ENCODE data around the gene INSM1.

The INSM1 gene

DNA sequence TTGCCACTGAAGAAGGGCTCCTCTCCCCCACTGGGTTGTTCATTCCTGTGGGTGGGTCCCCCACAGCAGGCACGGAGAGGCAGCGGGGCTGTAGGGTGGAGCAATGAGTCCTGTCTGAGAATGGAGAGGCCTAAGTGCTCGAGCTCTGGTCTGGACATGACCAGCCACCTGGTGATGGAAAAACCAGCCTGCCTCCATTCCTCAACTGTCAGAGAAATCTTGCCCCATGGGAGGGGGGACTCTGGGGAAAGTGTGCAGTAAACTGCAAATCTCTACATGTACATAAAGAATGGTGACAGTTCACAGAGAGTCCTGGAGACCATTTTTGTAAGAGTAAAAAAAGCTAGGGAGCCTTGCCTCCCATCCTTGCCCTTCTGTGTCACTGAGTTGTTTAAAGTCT lies 34.1 kb downstream of the INSM1 start:
- no peaks in the 10 kb centered on the region for H3F3A ChIP-seq (ENCODE audit: low read depth)
- no peaks in the 10 kb centered on the region for H3K79me2 ChIP-seq (ENCODE audit: insufficient read depth, low read length)
- H3K9me3 ChIP-seq (ENCODE audit: insufficient read depth, low read depth, low read length): no peaks in the 10 kb centered on the region
- H2AFZ ChIP-seq (ENCODE audit: low read length): no peak overlapping the region
- no peaks in the 10 kb centered on the region for H3K36me3 ChIP-seq (ENCODE audit: insufficient read depth, low read length)
- H3K4me2 ChIP-seq (ENCODE audit: low read depth, low read length, poor library complexity, severe bottlenecking): no peak overlapping the region
- no peak overlapping the region for H3K4me3 ChIP-seq (ENCODE audit: low read length, poor library complexity, severe bottlenecking)
- no peaks in the 10 kb centered on the region for H3K4me1 ChIP-seq (ENCODE audit: insufficient read depth, low read length, poor library complexity, severe bottlenecking)
- no peaks in the 10 kb centered on the region for H4K20me1 ChIP-seq (ENCODE audit: insufficient read depth, low read length, poor library complexity, severe bottlenecking)
- H3K9me2 ChIP-seq (replicated peaks; ENCODE audit: low read depth, low read length): no peaks in the 10 kb centered on the region
- no peak for TF ChIP-seq EZH2phosphoT487 (IDR thresholded peaks at IDR 0.05; ENCODE audit: borderline replicate concordance)
- TF ChIP-seq, protein P1, sequence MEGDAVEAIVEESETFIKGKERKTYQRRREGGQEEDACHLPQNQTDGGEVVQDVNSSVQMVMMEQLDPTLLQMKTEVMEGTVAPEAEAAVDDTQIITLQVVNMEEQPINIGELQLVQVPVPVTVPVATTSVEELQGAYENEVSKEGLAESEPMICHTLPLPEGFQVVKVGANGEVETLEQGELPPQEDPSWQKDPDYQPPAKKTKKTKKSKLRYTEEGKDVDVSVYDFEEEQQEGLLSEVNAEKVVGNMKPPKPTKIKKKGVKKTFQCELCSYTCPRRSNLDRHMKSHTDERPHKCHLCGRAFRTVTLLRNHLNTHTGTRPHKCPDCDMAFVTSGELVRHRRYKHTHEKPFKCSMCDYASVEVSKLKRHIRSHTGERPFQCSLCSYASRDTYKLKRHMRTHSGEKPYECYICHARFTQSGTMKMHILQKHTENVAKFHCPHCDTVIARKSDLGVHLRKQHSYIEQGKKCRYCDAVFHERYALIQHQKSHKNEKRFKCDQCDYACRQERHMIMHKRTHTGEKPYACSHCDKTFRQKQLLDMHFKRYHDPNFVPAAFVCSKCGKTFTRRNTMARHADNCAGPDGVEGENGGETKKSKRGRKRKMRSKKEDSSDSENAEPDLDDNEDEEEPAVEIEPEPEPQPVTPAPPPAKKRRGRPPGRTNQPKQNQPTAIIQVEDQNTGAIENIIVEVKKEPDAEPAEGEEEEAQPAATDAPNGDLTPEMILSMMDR (conservative IDR thresholded peaks at IDR 0.05; ENCODE audit: low read length): no peak
- H3K9ac ChIP-seq (ENCODE audit: low read depth, low read length, poor library complexity, severe bottlenecking): no peak overlapping the region
- no peaks in the 10 kb centered on the region for H3K27me3 ChIP-seq (ENCODE audit: insufficient read depth, low read length, poor library complexity, severe bottlenecking)

DNA sequence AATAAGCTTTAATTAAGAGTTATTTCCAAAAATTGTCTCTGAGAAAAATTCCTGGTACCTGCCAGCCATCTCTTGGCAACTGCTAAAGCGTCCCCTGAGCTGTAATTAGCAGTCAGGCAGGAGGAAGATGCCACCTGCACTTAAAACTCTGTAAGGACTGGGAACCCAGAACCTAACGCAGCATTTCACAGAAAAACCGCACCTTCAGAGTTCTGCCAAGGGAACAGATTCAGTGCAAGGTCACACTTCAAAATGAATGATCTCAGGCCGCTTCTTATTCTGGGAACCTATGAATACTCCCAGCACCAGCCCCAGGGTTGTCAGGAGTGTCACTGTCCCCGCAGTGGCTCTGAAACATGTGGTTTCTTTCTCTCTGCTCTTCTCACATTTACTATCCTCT lies 36.7 kb downstream of the INSM1 start:
- Histone ChIP-seq H3F3A (ENCODE audit: low read depth) (no peaks in the 10 kb centered on the region), H4K20me1 (ENCODE audit: insufficient read depth, low read length, poor library complexity, severe bottlenecking) (no peaks in the 10 kb centered on the region), H3K9me2 (replicated peaks; ENCODE audit: low read depth, low read length) (no peaks in the 10 kb centered on the region), H3K4me2 (ENCODE audit: low read depth, low read length, poor library complexity, severe bottlenecking) (no peak overlapping the region), H2AFZ (ENCODE audit: low read length) (no peak overlapping the region), H3K9me3 (ENCODE audit: insufficient read depth, low read depth, low read length) (no peaks in the 10 kb centered on the region), H3K4me3 (ENCODE audit: low read length, poor library complexity, severe bottlenecking) (no peak overlapping the region), H3K9ac (ENCODE audit: low read depth, low read length, poor library complexity, severe bottlenecking) (no peak overlapping the region), H3K79me2 (ENCODE audit: insufficient read depth, low read length) (no peaks in the 10 kb centered on the region), H3K36me3 (ENCODE audit: insufficient read depth, low read length) (no peaks in the 10 kb centered on the region), H3K27me3 (ENCODE audit: insufficient read depth, low read length, poor library complexity, severe bottlenecking) (no peaks in the 10 kb centered on the region), H3K4me1 (ENCODE audit: insufficient read depth, low read length, poor library complexity, severe bottlenecking) (no peaks in the 10 kb centered on the region)
- no peak for TF ChIP-seq EZH2phosphoT487 (IDR thresholded peaks at IDR 0.05; ENCODE audit: borderline replicate concordance)
- TF ChIP-seq, protein P1 (conservative IDR thresholded peaks at IDR 0.05; ENCODE audit: low read length): no peak

DNA sequence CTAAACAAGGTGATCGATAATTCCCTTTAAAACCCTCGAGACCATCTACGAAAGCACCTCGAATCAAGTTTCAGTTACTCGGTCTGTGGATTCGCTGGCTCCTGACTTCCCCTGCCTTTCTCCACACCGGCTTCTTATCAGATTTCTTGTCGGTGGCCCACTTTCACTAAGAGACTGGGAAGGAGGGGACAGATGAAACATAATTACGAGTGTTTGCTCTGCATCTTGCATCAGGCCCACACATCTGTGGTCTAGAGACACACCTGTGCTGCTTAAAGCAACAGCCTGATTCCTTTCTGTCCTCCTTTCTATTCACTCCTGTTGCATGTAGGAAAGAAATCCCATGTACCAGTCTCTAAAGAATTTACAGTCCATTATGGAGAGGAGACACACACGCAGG lies 37.7 kb downstream of the INSM1 start:
- no peak for TF ChIP-seq EZH2phosphoT487 (IDR thresholded peaks at IDR 0.05; ENCODE audit: borderline replicate concordance)
- TF ChIP-seq, protein P1 (conservative IDR thresholded peaks at IDR 0.05; ENCODE audit: low read length): no peak
- H3K4me3 ChIP-seq (ENCODE audit: low read length, poor library complexity, severe bottlenecking): no peak overlapping the region
- H3K79me2 ChIP-seq (ENCODE audit: insufficient read depth, low read length): no peaks in the 10 kb centered on the region

More for the DNA sequence above, 37.7 kb downstream of the INSM1 start:
- Histone ChIP-seq H3K36me3 (ENCODE audit: insufficient read depth, low read length) (no peaks in the 10 kb centered on the region), H3K9ac (ENCODE audit: low read depth, low read length, poor library complexity, severe bottlenecking) (no peak overlapping the region), H3K9me3 (ENCODE audit: insufficient read depth, low read depth, low read length) (no peaks in the 10 kb centered on the region), H3K4me1 (ENCODE audit: insufficient read depth, low read length, poor library complexity, severe bottlenecking) (no peaks in the 10 kb centered on the region), H3K9me2 (replicated peaks; ENCODE audit: low read depth, low read length) (no peaks in the 10 kb centered on the region), H4K20me1 (ENCODE audit: insufficient read depth, low read length, poor library complexity, severe bottlenecking) (no peaks in the 10 kb centered on the region), H2AFZ (ENCODE audit: low read length) (no peak overlapping the region), H3K4me2 (ENCODE audit: low read depth, low read length, poor library complexity, severe bottlenecking) (no peak overlapping the region), H3K27me3 (ENCODE audit: insufficient read depth, low read length, poor library complexity, severe bottlenecking) (no peaks in the 10 kb centered on the region), H3F3A (ENCODE audit: low read depth) (no peaks in the 10 kb centered on the region)

Data from Loucy (cell line).